Stimulated activated CD8-positive, alpha-beta memory T cell treated with anti-CD3 and anti-CD28 coated beads, Interleukin-7, amount 100 ng/mL, for 4 hours (primary cell): ENCODE data around the gene DLG2.

Source experiments
- DNase-seq, 2 donors: peaks; one replicate each; pipeline ENCODE4 v3.0.0-alpha.2; 2020; ENCODE audit warnings: low read depth in 2 of 2

The DLG2 gene

GRCh38 chr11:83583757-83584366, 2043.3 kb downstream of the DLG2 start:
- no peak for DNase-seq

GRCh38 chr11:83574519-83574918, 2052.6 kb downstream of the DLG2 start:
- DNase-seq, result no peak

- no peak for DNase-seq
These were observed 2054.3 kb downstream of the DLG2 start for GRCh38 chr11:83572581-83573496.

DNA sequence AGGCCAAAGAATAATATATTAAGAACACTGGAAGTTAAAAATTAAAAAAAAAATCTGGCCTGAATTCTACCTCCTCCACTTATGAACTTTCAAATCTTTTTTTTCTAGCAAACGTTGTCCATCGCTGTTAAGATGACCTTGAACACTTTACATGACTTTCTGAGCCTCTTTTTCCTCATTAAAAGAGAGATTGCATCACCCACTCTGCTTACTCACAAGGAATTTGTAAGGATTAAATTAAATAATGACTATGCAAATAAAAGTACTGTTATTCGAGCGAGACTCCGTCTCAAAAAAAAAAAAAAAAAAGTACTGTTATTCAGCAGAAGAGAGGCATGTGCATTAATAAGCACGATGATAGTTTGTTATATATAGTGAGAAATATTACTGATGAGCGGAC, 2055.8 kb downstream of the DLG2 start:
- no peak for DNase-seq

- no peak for DNase-seq
These were observed 2057.9 kb downstream of the DLG2 start for GRCh38 chr11:83569134-83569805.

GRCh38 chr11:83568516-83568915, 2058.6 kb downstream of the DLG2 start:
- DNase-seq, result no peak

GRCh38 chr11:83566950-83567349, 2060.2 kb downstream of the DLG2 start:
- no peak for DNase-seq

GRCh38 chr11:83564870-83565269, 2062.3 kb downstream of the DLG2 start:
- DNase-seq, result no peak

DNA sequence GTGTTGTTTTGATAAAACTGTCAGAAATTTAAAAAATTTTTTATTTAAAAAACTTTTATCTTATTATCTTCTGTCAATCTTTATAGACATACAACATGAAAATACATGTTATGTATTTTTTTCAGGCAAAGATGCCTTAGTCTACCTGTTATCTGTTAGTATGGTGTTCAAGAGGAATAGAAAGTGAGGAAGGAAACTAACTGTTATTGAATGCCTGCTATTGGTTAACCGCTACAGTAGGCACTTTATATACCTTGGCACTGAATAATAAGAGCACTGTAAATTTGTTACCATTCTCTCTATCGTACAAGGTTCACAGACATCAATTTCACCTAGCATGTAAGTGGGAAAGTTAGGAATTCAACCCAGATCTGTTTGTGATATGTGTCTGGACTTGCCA, 2068.9 kb downstream of the DLG2 start:
- no peak for DNase-seq

DNA sequence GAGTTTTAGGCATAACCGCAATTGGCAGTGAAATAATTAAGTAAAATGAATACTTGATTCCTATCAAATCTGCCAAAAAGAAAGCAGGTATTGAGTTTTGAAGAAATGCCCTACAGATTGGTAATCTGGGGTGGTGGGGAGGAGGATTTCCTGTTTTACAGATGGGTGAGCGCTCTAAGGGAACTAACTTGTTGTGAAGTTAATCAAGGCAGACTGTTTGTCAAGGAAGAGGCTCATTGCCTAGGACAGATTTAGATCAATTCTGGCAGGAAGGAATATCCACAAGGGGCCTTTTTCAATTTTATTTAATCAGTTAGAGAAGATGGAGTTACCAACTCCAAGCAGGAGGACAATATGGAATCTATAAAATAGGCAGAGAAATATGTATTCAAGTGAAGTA, 2069.5 kb downstream of the DLG2 start:
- DNase-seq, result no peak

DNA sequence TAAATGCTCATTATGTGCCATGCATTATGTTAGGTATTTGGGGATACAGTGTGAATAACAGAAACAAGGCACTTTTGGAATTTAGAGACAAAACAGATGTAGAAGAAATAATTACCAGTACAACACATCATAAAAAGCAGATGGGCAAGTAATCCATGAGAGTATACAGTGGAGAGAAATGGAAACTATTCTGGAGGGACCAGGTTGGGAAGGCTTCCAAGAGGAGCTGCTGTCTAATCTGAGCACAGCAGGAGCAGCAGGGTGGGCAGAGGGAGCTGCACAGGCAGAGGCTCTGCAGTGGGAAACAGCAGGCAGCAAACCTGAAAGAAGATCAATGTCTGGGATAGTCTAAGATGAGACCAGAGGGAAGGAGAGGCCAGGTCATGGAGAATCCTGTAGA, 2072.3 kb downstream of the DLG2 start:
- no peak for DNase-seq

DNA sequence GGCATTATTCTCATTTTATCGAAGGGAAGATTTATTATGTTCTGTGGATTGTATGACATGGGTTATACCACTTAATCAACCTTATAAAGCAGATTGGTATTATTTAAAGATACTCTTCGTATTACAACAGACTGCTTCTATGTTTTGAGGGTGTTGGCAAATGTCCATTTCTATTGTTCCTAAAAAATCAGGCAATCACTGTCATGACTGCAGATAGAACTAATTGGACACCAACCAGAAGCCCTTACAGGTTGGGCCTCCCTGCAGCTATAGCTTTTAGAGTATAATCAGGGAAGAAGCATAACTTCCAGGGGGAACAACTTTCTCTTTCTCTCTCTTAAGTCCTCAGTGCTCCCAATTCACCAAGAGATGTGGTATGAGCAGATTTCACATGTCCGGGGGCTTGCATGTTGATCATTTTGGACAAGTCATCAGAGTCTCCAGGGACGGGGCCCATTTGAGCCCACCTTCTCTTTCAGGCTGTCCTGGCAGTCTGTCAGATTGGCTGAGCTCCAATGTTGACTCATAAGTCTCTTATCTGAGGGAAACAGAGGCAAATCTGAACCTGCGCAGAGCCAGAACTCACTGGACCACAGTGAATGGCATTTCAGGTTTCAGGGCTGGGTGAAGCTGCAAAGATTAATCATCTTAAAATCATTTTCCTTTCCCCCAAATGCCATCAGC, 2077.0 kb downstream of the DLG2 start:
- DNase-seq, result no peak

- no peak for DNase-seq
These were observed 2080.8 kb downstream of the DLG2 start for GRCh38 chr11:83546368-83546767.

DNA sequence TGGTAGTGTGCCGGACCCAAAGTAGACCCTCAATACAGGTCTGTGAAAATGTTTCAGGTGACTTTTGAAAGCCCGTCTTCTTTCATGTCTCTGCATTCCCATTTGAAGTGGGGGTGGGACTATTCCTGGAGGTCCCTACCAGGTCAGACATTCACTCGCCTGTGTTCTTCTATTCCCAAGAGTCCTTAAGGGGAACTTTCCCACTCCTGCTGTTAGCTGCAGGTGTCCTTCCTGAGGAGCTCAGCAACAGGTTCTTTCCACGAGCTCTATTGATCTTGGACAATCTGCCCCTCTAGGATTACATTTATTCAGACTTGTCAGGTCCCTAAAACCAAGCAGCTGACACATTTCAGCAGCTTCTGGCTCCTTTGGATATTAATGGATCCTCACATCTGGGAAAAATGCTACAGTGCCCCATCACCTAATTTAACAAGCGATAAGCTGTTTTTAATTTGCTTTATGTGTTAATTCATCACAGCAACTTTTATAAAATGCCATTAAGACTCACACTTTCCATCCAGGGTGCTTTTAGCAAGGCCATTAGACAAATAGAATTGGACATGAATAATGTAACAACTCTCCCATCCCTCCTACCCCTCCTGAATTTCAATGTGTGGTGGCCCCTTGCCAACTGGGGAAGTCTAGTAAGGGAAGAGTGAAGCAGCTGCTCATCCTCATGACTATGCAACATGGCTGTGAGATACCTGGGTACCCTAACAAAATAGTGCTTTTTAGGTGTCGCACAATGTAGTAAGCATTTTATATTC, 2081.5 kb downstream of the DLG2 start:
- no peak for DNase-seq

DNA sequence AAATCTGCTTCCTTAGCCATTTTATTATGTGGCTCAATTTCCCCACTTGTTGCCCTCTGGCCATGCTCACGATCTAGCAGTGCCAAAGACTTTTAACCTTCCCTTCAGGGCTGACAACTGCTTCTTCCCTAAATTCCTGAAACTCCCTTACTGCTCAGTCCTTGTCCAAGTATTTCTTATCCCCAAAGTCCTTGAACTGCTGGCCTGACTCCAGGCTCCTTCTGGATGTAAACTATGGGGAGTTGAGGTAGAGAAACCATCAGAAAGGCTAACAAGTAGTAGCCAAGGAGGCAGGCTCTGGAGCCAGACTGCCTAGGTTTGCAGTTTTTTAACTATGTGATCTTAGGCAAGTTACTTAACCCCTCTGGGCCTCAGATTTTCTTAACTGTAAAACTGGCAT, 2082.3 kb downstream of the DLG2 start:
- DNase-seq, result no peak

DNA sequence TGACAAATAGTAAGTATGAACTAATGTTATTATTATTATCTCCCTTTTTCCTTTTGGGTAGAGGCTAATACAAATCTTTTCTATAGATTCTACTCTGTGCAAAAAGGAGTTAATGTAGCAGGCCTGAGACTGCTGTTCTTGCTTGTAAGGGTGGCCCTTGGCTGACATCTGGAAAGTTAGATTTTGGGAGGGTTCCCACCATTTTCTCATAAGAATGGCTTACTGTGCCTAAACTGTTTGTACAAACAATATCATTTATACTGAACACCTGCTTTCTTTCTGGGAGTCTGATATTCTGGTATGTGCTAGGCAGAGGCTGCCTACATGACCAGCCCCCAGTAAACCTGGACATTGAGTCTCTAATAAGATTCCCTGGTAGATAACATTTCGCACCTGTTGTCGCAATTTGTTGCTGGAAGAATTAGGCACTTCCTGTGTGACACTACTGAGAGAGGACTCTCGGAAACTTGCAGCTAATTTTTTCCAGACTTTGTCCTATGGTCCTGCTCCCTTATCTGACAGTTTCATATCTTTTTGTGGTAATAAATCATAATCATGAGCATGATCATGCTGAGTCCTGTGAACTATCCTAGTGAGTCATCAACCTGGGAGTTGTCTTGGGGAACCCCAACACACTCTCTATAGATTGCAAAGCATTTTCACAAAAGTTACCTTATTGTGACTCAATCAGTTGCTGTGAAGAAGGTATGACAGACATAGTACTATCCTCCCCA, 2083.3 kb downstream of the DLG2 start:
- no peak for DNase-seq

GRCh38 chr11:83542861-83543260, 2084.3 kb downstream of the DLG2 start:
- no peak for DNase-seq

DNA sequence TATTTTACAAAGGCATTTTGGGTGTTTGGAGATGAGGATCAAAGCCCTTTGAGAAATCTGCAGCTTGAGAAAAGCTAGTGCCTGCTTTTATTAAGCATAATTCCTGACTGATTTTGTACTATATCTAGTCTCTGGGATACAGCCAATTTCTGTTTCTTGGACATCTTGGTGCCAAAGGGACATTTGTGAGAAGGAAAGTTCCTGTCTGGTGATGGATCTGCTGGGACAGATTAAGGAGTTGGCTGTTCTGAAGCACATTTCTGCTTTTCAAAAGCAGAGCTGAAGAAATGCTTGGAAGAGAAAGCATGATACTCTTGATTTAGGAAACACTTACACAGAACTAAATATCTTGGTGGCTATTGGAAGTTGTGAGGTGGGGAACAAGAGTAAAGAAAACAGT, 2086.4 kb downstream of the DLG2 start:
- no peak for DNase-seq

DNA sequence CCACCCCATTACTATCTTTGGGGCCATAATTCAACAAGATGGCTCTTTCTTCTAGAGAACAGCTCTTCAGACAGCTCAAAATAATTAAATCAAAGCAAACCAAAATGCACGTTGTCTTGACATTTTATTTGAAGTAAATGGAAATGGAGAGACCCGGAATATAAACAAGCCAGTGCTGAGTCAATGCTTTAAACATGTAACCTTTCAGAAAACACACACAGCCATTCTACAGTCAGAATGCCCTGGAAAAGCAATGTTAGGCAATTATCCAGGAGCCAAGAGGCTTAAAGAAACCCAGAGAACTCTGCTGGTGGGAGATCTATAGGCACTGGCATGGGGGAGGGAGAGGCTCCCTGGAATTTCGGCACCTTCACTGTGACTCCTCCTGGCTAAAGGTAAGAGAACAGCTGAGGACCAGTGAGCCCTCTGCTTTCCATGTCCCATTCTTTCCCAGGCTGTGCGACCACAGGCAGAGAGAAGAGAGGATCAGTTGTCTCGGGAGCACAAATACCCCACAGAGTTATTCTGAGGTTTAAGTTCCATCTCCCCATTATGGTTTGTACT, 2086.9 kb downstream of the DLG2 start:
- DNase-seq, result no peak

GRCh38 chr11:83538286-83538685, 2088.9 kb downstream of the DLG2 start:
- no peak for DNase-seq
